HL-60 (cell line): ENCODE measurements around the gene TACR1.

ENCODE experiments used
- CTCF ChIP-seq: IDR thresholded peaks from one replicate; pipeline ENCODE4 v1.5.1; 2011; ENCODE audit warnings: low read length, control low read depth, inconsistent platforms; ENCODE audit not compliant: insufficient read depth
- GABPA ChIP-seq: IDR thresholded peaks from 2 replicates; pipeline ENCODE4 v1.6.1; 2012; ENCODE audit warnings: low read depth
- POLR2AphosphoS5 ChIP-seq: IDR thresholded peaks from 2 replicates; pipeline ENCODE4 v1.6.1; 2012; ENCODE audit warnings: low read depth
- REST ChIP-seq: IDR thresholded peaks from 2 replicates; pipeline ENCODE4 v1.6.1; 2012; ENCODE audit warnings: low read depth; ENCODE audit not compliant: insufficient replicate concordance

GRCh38 chr2:75210409-75210808, 11.1 kb upstream of the TACR1 start:
- TF ChIP-seq POLR2AphosphoS5, result no peak
- no peak for TF ChIP-seq CTCF
- no peak for TF ChIP-seq REST
- no peak for TF ChIP-seq GABPA
